Activated CD4-positive, alpha-beta T cell treated with anti-CD3 and anti-CD28 coated beads, Interleukin-2, Interleukin-6, amounts not matched to agents 100 ng/mL and 50 ng/mL, durations not matched to agents 16 hours and 8 hours (primary cell): ENCODE data around the gene ERG28.
"Not testable (repeated sequence)": the region's sequence is repeated elsewhere in the genome, so short reads cannot be mapped to it uniquely, and the experiment has no call there.

Source experiments
- DNase-seq: peaks from one replicate; pipeline ENCODE4 v3.0.0-alpha.2; 2020

The ERG28 gene

GRCh38 chr14:75615200-75615599 lies 45.5 kb downstream of the ERG28 start:
- no peak for DNase-seq

- DNase-seq: no peak
Observed at GRCh38 chr14:75614179-75614578, 46.5 kb downstream of the ERG28 start.

- no peak for DNase-seq
Observed at GRCh38 chr14:75612157-75612556, 48.5 kb downstream of the ERG28 start.

GRCh38 chr14:75610834-75611233 lies 49.8 kb downstream of the ERG28 start:
- no peak for DNase-seq

- DNase-seq: no peak
Observed at GRCh38 chr14:75609606-75610475, 50.8 kb downstream of the ERG28 start.

GRCh38 chr14:75609116-75609515 lies 51.6 kb downstream of the ERG28 start:
- DNase-seq: no peak

GRCh38 chr14:75607842-75608640 lies 52.6 kb downstream of the ERG28 start:
- no peak for DNase-seq

GRCh38 chr14:75607044-75607443 lies 53.6 kb downstream of the ERG28 start:
- DNase-seq: no peak

GRCh38 chr14:75605916-75606315 lies 54.8 kb downstream of the ERG28 start:
- DNase-seq: no peak

GRCh38 chr14:75604979-75605851 lies 55.5 kb downstream of the ERG28 start:
- DNase-seq: no peak

- DNase-seq: no peak
Observed at GRCh38 chr14:75602503-75602902, 58.2 kb downstream of the ERG28 start.

GRCh38 chr14:75601061-75601460 lies 59.6 kb downstream of the ERG28 start:
- not testable (repeated sequence) for DNase-seq

GRCh38 chr14:75600100-75600499 lies 60.6 kb downstream of the ERG28 start:
- not testable (repeated sequence) for DNase-seq
